ENCODE measurements around the gene FAR1.

FAR1 gene

DNA sequence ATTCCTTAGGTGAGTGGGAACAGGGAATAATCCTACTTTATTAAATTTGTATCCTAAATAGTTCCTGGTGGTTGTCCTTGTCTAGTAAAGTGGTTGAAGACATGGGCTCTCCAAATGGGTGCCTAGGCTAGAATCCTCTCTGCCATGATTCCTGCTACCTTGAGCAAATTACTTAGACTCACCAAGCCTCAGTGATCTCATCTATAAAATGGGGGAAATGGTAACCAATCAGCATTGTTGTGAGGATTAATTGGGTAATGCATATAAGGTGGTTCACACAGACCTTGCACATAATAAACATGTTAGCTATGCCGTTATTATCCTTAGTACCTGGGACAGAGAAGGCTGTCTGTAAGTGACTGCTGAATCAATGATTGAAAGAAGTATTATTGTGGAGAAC, 109.9 kb downstream of the FAR1 start:
- no peak for DNase-seq

DNA sequence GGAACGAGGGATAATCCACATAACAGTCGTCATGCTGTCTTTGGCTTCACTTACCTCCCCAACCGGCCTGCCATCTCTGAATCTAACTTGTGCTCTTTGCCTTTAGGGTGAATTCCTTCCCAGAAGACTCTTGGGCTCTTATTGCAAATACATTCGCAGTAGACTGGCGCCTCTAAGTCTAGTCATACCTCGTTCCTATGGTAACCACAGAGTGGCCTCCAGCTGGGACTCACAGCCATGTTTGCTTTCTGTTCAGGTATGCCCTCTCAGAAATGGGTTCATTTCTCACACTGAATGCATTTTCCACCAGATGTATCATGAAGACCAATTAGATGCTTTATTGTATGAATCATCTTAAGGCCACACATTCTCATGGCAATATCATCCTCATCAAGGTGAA, 112.7 kb downstream of the FAR1 start:
- no peak for DNase-seq
